Breast epithelium (tissue), 3 donors: Measurements from ENCODE around the gene KCNIP4.

ENCODE experiments used
- POLR2A ChIP-seq: fragments of 450-650 bp; IDR thresholded peaks from one replicate; pipeline ENCODE4 v1.6.1; 2016; ENCODE audit warnings: antibody characterized with exemption, mild to moderate bottlenecking, moderate library complexity
- POLR2AphosphoS5 ChIP-seq, 3 donors: sonication (generic); formaldehyde crosslinking; IDR thresholded peaks; one replicate each; pipeline ENCODE4 v1.6.1; 2017; ENCODE audit warnings: antibody characterized with exemption in 3 of 3
- TF ChIP-seq, protein P1 (sequence below), 3 donors: fragments of 450-650 bp; IDR thresholded peaks; one replicate each; pipeline ENCODE4 v1.5.1; 2016 to 2017; ENCODE audit warnings: antibody characterized with exemption in 3 of 3, mild to moderate bottlenecking in 3 of 3, moderate library complexity in 3 of 3

DNA sequence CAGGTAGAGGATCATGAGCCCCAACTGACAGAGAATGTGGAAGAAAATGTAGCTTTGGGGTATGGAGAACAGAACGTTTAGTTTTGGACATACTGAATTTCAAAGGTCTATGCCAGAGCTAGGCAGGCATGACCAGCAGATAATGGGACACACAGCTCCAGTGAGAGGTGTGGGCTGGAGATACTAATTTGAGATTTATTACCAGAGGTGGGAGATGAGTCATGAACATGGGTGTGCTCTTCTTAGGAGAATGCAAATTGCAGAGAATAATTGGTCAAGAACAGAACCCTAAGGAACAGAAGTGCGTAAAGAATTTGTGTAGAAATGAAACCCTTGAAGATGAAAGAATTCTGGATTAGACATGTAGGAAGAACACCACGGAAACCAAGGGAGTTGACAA lies 1123.1 kb downstream of the KCNIP4 start:
- TF ChIP-seq, protein P1, sequence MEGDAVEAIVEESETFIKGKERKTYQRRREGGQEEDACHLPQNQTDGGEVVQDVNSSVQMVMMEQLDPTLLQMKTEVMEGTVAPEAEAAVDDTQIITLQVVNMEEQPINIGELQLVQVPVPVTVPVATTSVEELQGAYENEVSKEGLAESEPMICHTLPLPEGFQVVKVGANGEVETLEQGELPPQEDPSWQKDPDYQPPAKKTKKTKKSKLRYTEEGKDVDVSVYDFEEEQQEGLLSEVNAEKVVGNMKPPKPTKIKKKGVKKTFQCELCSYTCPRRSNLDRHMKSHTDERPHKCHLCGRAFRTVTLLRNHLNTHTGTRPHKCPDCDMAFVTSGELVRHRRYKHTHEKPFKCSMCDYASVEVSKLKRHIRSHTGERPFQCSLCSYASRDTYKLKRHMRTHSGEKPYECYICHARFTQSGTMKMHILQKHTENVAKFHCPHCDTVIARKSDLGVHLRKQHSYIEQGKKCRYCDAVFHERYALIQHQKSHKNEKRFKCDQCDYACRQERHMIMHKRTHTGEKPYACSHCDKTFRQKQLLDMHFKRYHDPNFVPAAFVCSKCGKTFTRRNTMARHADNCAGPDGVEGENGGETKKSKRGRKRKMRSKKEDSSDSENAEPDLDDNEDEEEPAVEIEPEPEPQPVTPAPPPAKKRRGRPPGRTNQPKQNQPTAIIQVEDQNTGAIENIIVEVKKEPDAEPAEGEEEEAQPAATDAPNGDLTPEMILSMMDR (IDR thresholded peaks at IDR 0.05) = no peak
- TF ChIP-seq POLR2AphosphoS5 (IDR thresholded peaks at IDR 0.05) (no peak), POLR2A (no peak)
